Transverse colon (tissue), 4 donors: ENCODE measurements around the gene CTNND2. TPM values are rescaled to one million over a fixed set of nuclear protein-coding genes. Genes with fewer than 3 reads are reported as not detected.

Source experiments
- DNase-seq: peaks from one replicate; pipeline ENCODE4 v3.0.0-alpha.2; 2019
- H3K27ac ChIP-seq, 4 donors: fragments of 200-600 bp; sonication (generic); 2 replicates each; pipeline ENCODE4 v1.5.1; 2016 to 2018; ENCODE audit warnings: inconsistent platforms in 4 of 4
- H3K27me3 ChIP-seq: fragments of 200-600 bp; sonication (generic); 2 replicates; pipeline ENCODE4 v1.5.1; 2017; ENCODE audit warnings: inconsistent platforms
- H3K36me3 ChIP-seq, 4 donors: fragments of 200-600 bp; sonication (generic); 2 replicates each; pipeline ENCODE4 v1.5.1; 2017 to 2019; ENCODE audit warnings: inconsistent platforms in 4 of 4
- H3K4me1 ChIP-seq, 4 donors: fragments of 200-600 bp; sonication (generic); 2 replicates each; pipeline ENCODE4 v1.5.1; 2017 to 2020; ENCODE audit warnings: inconsistent platforms in 4 of 4
- H3K4me3 ChIP-seq, 4 donors: fragments of 200-600 bp; sonication (generic); 1 replicate in 1 of 4; 2 replicates in 3 of 4; pipeline versions ENCODE4 v1.5.1 to v1.6.1; 2017 to 2019; ENCODE audit warnings: inconsistent platforms in 4 of 4
- H3K9me3 ChIP-seq, 2 donors: fragments of 200-600 bp; sonication (generic); 2 replicates each; pipeline ENCODE4 v1.5.1; 2017 to 2019; ENCODE audit warnings: inconsistent platforms in 2 of 2
- EP300 ChIP-seq: sonication (generic); formaldehyde crosslinking; IDR thresholded peaks from one replicate; pipeline ENCODE4 v1.6.1; 2017; ENCODE audit warnings: antibody characterized with exemption, low read depth
- POLR2A ChIP-seq: fragments of 450-650 bp; IDR thresholded peaks from one replicate; pipeline ENCODE4 v1.6.1; 2016; ENCODE audit warnings: antibody characterized with exemption, mild to moderate bottlenecking, moderate library complexity
- POLR2AphosphoS5 ChIP-seq, 3 donors: sonication (generic); formaldehyde crosslinking; IDR thresholded peaks; one replicate each; pipeline ENCODE4 v1.6.1; 2016; ENCODE audit warnings: antibody characterized with exemption in 3 of 3
- WGBS, 2 donors: methylation state at CpG; one replicate each; pipeline ENCODE4 v1.1.5; 2018; ENCODE audit warnings: low coverage in 1 of 2; 5-methylcytosine and 5-hydroxymethylcytosine counted together
- in situ Hi-C, 4 donors: fragments of 200-750 bp; cut with MboI; loops; one replicate each; pipeline versions ENCODE4 v1.15.0 to v1.15.1; 2017; ENCODE audit warnings: low sequenced_read_pairs in 3 of 4, low pct_ligation_motif_present in 1 of 4, low pct_unique_long_range_greater_than_20kb in 1 of 4
- intact Hi-C: fragments of 100-400 bp; cut with DNase I; formaldehyde crosslinking; loops from one replicate; pipeline ENCODE4 v1.15.1; 2023; ENCODE audit warnings: low total_unique reads
- total RNA-seq, 4 donors: library from RNA; depleted of rRNA; stranded (reverse); fragments of >200 nt; gene quantifications; one replicate each; pipeline ENCODE4 v1.1.0, GENCODE V29; 2016
- TF ChIP-seq, protein P1 (sequence below), 5 experiments: fragments of 200-600 bp in 3 of 5; fragments of 450-650 bp in 2 of 5; sonication (generic) in 3 of 5; IDR thresholded peaks; 1 replicate in 2 of 5; 2 replicates in 3 of 5; pipeline ENCODE4 v1.5.1; 2016 to 2017; ENCODE audit warnings: antibody characterized with exemption in 5 of 5, inconsistent platforms in 3 of 5, mild to moderate bottlenecking in 2 of 5, moderate library complexity in 1 of 5

The CTNND2 gene
- total RNA-seq, 4 donors from 2014 or later, result 1.9 to 2.1 TPM; not detected in 2

DNA sequence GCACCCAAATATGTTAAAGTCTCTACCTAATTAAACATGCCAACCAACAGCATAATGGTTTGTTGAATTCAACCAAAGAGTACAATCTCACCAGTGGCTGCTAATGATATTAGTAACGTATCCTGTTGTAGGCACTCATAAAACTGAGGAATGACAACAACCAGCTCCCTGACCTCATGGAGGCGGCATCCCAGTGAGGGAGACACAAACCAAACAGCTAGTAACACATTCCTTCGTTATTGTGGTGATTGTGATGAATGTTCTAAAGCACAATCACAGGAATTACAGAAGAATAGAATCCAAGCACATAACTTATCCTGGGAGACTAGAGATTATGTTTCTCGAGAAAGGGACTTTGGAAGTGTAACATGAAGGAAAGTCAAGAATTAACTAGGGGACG, 224.6 kb downstream of the CTNND2 start:
- TF ChIP-seq POLR2AphosphoS5 (IDR thresholded peaks at IDR 0.05) (no peak), EP300 (no peak), POLR2A (no peak)
- TF ChIP-seq, protein P1, sequence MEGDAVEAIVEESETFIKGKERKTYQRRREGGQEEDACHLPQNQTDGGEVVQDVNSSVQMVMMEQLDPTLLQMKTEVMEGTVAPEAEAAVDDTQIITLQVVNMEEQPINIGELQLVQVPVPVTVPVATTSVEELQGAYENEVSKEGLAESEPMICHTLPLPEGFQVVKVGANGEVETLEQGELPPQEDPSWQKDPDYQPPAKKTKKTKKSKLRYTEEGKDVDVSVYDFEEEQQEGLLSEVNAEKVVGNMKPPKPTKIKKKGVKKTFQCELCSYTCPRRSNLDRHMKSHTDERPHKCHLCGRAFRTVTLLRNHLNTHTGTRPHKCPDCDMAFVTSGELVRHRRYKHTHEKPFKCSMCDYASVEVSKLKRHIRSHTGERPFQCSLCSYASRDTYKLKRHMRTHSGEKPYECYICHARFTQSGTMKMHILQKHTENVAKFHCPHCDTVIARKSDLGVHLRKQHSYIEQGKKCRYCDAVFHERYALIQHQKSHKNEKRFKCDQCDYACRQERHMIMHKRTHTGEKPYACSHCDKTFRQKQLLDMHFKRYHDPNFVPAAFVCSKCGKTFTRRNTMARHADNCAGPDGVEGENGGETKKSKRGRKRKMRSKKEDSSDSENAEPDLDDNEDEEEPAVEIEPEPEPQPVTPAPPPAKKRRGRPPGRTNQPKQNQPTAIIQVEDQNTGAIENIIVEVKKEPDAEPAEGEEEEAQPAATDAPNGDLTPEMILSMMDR (IDR thresholded peaks at IDR 0.05), result no peak
- intact Hi-C loops (no loop called here), in situ Hi-C loops (no loop called here)

DNA sequence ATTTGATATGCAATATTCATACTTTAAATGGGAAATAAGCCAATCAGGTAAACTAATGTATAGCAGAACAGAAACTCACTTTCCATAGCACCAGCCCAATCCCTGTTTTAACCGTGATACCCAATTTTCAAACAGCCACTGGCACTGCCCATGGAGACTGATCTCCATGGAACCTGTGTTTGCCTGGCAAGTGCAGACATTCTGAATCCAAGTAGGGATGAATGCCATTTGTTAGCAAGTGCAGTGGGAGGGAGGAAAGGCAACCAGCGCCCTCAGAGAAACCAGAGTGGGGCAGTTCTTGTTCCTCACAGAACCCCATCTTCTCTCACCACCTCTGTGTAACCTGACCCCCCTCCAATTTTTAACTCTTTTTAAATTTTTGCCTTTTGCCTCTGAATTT, 229.1 kb downstream of the CTNND2 start:
- Histone ChIP-seq H3K4me3 (no peak overlapping the region), H3K27ac (no peak overlapping the region), H3K36me3 (no peaks in the 10 kb centered on the region), H3K4me1 (no peaks in the 10 kb centered on the region), H3K9me3 (no peaks in the 10 kb centered on the region), H3K27me3 (no peaks in the 10 kb centered on the region)
- no peak for DNase-seq
- TF ChIP-seq EP300 (no peak), POLR2AphosphoS5 (IDR thresholded peaks at IDR 0.05) (no peak), POLR2A (no peak)
- TF ChIP-seq, protein P1 (IDR thresholded peaks at IDR 0.05), result no peak
- intact Hi-C loops, result no loop called here
- WGBS, 2 donors, result 72 to 76% methylated on average over 2 of the region's 2 CpGs
- in situ Hi-C loops, result no loop called here

More for the DNA sequence above, 224.6 kb downstream of the CTNND2 start:
- Histone ChIP-seq H3K4me3 (no peak overlapping the region), H3K27ac (no peak overlapping the region), H3K9me3 (no peaks in the 10 kb centered on the region), H3K4me1 (no peaks in the 10 kb centered on the region), H3K27me3 (no peaks in the 10 kb centered on the region), H3K36me3 (no peaks in the 10 kb centered on the region)
- 44 to 55% methylated on average over 5 of the region's 5 CpGs for WGBS, 2 donors
- DNase-seq, result no peak

DNA sequence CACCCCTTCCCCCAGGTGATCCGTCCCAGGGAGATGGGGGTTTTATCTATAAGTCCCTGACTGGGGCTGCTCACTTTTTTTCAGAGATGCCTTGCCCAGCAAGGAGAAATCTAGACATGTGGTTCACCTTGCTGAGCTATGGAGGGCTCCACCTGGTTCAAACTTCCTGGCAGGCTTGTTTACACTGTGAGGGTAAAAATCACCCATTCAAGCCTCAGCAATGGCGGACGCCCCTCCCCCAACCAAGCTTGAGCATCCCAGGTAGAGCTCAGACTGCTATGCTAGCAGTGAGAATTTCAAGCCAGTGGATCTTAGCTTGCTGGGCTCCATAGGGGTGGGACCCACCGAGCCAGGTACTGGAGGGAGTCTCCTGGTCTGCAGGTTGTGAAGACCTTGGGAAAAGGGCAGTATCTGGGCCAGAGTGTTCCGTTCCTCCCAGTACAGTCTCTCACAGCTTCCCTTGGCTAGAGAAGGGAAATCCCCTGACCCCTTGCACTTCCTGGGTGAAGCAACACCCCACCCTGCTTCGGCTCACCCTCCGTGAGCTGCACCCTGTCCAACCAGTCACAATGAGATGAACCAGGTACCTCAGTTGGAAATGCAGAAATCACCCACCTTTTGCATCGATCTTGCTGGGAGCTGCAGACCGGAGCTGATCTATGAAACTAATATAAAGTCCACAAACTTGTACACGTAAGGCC, 231.7 kb downstream of the CTNND2 start:
- Histone ChIP-seq H3K36me3 (no peaks in the 10 kb centered on the region), H3K4me3 (no peak overlapping the region), H3K27ac (no peak overlapping the region), H3K4me1 (no peaks in the 10 kb centered on the region), H3K27me3 (no peaks in the 10 kb centered on the region), H3K9me3 (no peaks in the 10 kb centered on the region)
- WGBS, 2 donors, result 67 to 80% methylated on average over 1 to 10 of the region's 10 CpGs
- intact Hi-C loops (no loop called here), in situ Hi-C loops (no loop called here)
- no peak for DNase-seq
- TF ChIP-seq EP300 (no peak), POLR2AphosphoS5 (IDR thresholded peaks at IDR 0.05) (no peak)

DNA sequence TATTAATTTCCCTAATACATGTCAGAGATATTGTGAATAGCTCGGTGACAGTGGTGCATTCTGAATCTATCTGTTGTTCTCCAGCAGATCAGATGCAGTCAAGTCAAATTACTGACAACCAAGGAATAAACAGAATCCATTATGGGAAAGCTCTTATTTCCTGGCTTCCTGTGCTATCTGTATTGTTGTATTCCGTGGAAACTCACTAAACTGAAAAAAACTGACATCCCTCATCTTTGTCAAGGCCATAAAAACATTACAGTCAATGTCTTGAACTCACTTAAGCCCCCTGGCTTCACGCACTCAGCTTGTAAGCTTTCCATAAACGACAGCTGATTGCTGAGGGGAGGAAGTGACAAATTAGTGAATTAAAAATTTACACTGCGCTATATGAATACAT, 245.9 kb downstream of the CTNND2 start:
- Histone ChIP-seq H3K9me3 (no peaks in the 10 kb centered on the region), H3K4me3 (no peak overlapping the region), H3K27ac (no peak overlapping the region), H3K4me1 (no peaks in the 10 kb centered on the region), H3K36me3 (no peaks in the 10 kb centered on the region), H3K27me3 (no peaks in the 10 kb centered on the region)
- 50 to 53% methylated on average over 5 of the region's 5 CpGs for WGBS, 2 donors
- TF ChIP-seq, protein P1 (IDR thresholded peaks at IDR 0.05), result no peak
- no peak for TF ChIP-seq POLR2A
- TF ChIP-seq EP300, result no peak
- TF ChIP-seq POLR2AphosphoS5 (IDR thresholded peaks at IDR 0.05), result no peak
- in situ Hi-C loops (no loop called here), intact Hi-C loops (no loop called here)
- DNase-seq, result no peak

DNA sequence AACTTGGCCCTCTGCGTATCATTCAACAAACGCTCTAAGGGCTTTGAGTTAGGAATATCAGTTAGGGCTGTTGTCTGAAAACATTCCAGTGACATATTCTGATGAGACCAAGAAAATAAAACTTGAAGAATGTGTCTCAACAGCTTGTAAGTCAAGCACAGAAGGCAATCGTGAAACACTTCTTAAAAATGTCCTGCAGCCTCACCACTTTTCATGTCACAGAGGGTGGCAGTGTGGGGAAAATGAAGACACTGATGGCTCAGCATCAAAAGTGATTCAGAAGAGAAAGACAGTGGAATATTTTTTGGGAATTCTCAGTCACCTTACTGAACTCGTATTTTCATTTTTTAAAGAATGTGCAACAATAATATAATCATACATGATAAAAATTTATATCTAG, 247.3 kb downstream of the CTNND2 start:
- intact Hi-C loops, result no loop called here
- TF ChIP-seq POLR2AphosphoS5 (IDR thresholded peaks at IDR 0.05), result no peak
- TF ChIP-seq POLR2A, result no peak
- TF ChIP-seq EP300, result no peak
- TF ChIP-seq, protein P1 (IDR thresholded peaks at IDR 0.05), result no peak
- WGBS, 2 donors, result 73 to 77% methylated on average over 2 to 4 of the region's 4 CpGs
- in situ Hi-C loops, result no loop called here
- H3K36me3 ChIP-seq, result no peaks in the 10 kb centered on the region
- DNase-seq, result no peak
- no peak overlapping the region for H3K4me3 ChIP-seq
- no peaks in the 10 kb centered on the region for H3K4me1 ChIP-seq
- H3K27ac ChIP-seq, result no peak overlapping the region
- H3K27me3 ChIP-seq, result no peaks in the 10 kb centered on the region
- H3K9me3 ChIP-seq, result no peaks in the 10 kb centered on the region
